ENCODE data around the gene PICALM.
"Not testable (repeated sequence)": the region's sequence is repeated elsewhere in the genome, so short reads cannot be mapped to it uniquely, and the experiment has no call there.

PICALM gene

DNA sequence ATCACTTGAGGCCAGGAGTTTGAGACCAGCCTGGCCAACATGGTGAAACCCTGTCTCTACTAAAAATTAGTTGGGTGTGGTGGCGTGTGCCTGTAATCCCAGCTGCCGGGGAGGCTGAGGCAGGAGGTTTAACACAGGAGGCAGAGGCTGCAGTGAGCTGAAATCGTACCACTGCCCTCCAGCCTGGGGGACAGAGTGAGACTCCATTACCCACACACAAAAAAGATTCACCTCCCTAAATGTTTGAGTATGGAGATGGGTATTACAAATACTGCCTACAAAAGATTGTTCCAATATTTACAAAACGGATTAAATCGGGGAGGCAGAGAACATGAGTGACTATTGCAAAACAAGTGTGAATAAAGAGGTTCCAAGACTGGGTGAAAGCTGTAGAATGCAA, 98.3 kb downstream of the PICALM start:
- DNase-seq, result no peak

DNA sequence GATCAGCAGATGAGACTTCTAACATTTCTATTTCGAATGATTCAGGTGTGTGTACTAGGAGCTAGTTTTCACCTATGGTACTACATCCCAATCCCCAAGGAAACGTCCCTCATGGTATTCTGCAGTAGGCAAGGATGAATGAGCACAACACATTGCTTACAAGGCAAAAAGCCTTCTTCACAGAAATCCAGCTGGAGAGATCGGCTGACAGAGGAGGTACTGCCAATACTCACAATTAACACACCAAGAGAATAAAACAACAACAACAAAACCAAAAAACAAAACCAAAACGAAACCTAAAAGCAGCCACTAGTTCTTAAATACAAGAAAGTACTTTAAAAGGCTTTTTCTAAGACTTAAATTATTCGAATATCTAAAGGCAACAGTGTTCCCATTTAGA, 101.4 kb downstream of the PICALM start:
- DNase-seq, result no peak

- DNase-seq, result no peak
Measured at GRCh38 chr11:85965202-85965601, 103.7 kb downstream of the PICALM start.

- no peak for DNase-seq
Measured at GRCh38 chr11:85961930-85962363, 106.9 kb downstream of the PICALM start.

- DNase-seq, result no peak
Measured at GRCh38 chr11:85961130-85961529, 107.8 kb downstream of the PICALM start.

DNA sequence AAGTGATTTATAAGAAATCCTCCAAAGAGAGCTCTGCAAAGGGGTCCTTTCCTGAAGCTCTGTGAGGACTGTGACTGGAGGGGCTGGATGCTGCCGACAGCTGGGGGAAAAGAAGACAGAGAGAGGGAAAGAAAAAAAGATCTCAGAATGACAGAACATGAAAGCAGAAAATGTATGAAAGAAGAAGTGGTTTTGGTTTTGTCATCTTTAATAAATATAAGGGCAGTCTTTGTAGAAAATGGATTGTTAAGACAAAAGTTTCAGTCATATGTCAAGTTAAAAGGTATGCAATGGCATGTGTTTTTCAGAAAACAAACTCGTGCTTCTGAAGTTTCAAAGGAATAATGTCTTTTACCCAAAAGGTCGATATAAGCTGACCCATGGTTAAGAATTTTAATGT, 108.2 kb downstream of the PICALM start:
- DNase-seq, result no peak

- DNase-seq, result no peak
Measured at GRCh38 chr11:85955531-85955930, 113.4 kb downstream of the PICALM start.

GRCh38 chr11:85953491-85954143, 115.3 kb downstream of the PICALM start:
- no peak for DNase-seq

DNA sequence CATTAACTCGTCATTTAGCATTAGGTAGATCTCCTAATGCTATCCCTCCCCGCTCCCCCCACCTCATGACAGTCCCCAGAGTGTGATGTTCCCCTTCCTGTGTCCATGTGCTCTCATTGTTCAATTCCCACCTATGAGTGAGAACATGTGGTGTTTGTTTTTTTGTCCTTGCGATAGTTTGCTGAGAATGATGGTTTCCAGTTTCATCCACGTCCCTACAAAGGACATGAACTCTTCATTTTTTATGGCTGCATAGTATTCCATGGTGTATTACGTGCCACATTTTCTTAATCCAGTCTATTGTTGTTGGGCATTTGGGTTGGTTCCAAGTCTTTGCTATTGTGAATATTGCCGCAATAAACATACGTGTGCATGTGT, 116.8 kb downstream of the PICALM start:
- DNase-seq, result not testable (repeated sequence)

GRCh38 chr11:85951428-85952107, 117.3 kb downstream of the PICALM start:
- DNase-seq, result no peak

GRCh38 chr11:85951049-85951405, 117.9 kb downstream of the PICALM start:
- DNase-seq, result no peak

- no peak for DNase-seq
Measured at GRCh38 chr11:85950317-85951048, 118.4 kb downstream of the PICALM start.

DNA sequence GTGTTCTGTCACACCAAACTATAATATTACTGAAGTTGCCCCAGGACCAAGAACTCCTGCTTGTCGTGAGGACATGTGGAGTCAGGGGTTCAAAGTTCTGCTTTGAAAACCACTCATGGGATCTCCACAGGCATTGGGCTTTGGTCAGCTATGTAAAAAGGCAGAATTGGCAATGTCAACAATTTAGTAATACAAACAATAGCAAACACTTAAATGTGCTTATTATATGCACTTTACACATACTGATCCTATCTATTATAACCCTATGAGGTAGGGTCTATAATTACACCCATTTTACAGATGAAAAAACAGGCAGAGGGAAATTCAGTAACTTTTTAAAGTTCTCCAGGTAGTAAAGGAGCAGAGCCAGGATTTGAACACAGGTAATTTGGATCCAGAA, 119.1 kb downstream of the PICALM start:
- DNase-seq, result no peak

- DNase-seq, result no peak
Measured at GRCh38 chr11:85948884-85949283, 120.0 kb downstream of the PICALM start.

DNA sequence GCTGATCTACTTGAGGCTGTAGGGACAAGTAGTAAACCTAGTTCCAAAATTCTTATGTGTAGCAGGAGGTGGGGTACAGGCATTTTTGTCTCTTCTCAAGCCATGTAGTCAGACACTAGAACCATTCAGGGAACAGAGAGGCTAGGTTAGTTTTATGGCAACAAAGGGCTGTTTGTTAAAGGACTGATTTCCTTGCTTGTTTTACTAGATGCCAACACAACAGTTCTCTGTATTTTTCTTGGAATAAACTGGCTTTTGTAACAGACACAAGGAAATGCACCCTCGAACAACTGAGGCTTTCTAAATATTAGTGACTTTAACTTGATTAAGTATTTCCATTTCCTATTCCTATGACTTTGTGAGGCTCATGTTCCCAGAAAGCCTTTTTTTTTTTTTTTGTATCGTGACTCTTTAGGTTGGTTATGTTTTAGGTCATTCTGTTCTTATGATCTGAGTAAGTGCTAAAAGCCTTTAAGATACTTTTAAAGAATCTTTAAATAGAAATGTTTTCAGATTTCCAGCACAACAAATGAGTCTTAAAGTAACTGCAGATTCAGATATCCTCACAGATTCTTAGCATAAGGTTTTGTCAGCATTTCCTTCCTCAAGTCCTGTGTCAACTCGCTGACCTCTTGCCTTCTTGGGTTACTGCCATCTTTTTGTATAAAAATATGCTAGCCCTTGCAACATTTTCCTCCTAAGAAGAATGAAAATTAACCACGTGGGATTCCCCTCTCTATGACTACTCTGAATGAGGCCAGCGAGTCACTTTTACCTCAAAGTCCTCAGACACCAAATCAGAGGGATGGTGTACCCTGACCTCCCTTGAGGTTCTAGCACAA, 121.2 kb downstream of the PICALM start:
- no peak for DNase-seq

GRCh38 chr11:85946221-85946620, 122.7 kb downstream of the PICALM start:
- no peak for DNase-seq

GRCh38 chr11:85945788-85946187, 123.1 kb downstream of the PICALM start:
- DNase-seq, result no peak

DNA sequence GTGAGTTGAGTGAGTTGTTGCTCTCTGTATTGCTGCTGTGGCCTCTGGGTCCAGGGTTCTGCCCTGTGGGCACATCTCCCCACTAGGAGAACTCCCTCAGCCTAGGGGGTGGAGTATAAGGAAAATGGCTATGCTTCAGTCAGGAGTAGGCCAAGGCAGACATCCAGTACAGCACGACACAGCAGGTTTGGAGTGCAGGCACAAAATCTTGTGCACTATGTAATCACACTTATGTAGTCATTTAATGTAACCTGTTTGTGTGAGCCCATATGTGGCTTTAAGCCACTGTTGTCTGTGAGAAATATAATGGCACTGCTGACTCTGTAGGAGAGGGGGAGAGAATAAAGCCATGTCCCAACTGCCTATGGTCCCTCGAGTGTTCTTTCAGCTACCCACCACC, 123.6 kb downstream of the PICALM start:
- no peak for DNase-seq

GRCh38 chr11:85941380-85941973, 127.4 kb downstream of the PICALM start:
- DNase-seq, result no peak

GRCh38 chr11:85939099-85940015, 129.5 kb downstream of the PICALM start:
- DNase-seq, result no peak

DNA sequence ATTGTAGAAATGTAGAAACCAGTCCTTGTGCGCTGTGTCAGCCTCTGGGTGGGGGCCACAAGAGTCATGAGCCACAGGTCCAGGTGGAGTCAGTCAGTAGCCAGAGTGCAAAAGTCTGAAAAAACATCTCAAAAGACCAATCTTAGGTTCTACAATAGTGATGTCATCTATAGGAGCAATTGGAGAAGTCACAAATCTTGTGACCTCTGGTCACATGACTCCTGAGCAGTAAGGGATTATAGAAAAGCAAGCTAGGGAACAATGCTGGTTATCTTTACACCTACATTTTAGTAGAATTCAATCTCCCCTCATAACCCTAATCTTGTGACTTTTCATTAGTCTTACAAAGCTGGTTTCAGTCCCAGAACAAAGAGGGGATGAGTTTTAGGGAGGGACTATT, 131.0 kb downstream of the PICALM start:
- no peak for DNase-seq

- DNase-seq, result no peak
Measured at GRCh38 chr11:85935751-85936150, 133.1 kb downstream of the PICALM start.

All from activated CD8-positive, alpha-beta memory T cell treated with anti-CD3 and anti-CD28 coated beads, Interleukin-2, amount 50 U/mL, for 4 hours (primary cell).